ENCODE measurements around the gene FGB. TPM values are rescaled to one million over a fixed set of nuclear protein-coding genes. Genes with fewer than 3 reads are reported as not detected.

The FGB gene
- total RNA-seq, 1 experiment from 2014 or later, result 2.0 TPM

GRCh38 chr4:154610582-154610981 is 47.8 kb downstream of the FGB start:
- Histone ChIP-seq H3K9me3 (ENCODE audit: control insufficient read depth, insufficient read depth, low read depth, low read length) (no peaks in the 10 kb centered on the region), H3K27ac (ENCODE audit: low read length) (no peak overlapping the region), H3K4me1 (ENCODE audit: control insufficient read depth, insufficient read depth, low read length) (no peaks in the 10 kb centered on the region), H3K36me3 (ENCODE audit: control insufficient read depth, insufficient read depth, low read length) (no peaks in the 10 kb centered on the region), H3K4me3 (ENCODE audit: low read depth in 2 of 2, low read length in 2 of 2) (no peak overlapping the region), H3K27me3 (ENCODE audit: control insufficient read depth, insufficient read depth, low read length) (no peaks in the 10 kb centered on the region)
- intact Hi-C loops (cut with micrococcal nuclease; ENCODE audit: unreplicated experiment) (no loop called here), in situ Hi-C loops (cut with HindIII; ENCODE audit: low pct_unique_long_range_greater_than_20kb, low sequenced_read_pairs) (no loop called here)
- DNase-seq (ENCODE audit: low read depth, low spot score) (no peak), ATAC-seq (no peak)
- ChIA-PET CTCF (no interaction called here), POLR2A (no interaction called here)
- TF ChIP-seq, protein P1, sequence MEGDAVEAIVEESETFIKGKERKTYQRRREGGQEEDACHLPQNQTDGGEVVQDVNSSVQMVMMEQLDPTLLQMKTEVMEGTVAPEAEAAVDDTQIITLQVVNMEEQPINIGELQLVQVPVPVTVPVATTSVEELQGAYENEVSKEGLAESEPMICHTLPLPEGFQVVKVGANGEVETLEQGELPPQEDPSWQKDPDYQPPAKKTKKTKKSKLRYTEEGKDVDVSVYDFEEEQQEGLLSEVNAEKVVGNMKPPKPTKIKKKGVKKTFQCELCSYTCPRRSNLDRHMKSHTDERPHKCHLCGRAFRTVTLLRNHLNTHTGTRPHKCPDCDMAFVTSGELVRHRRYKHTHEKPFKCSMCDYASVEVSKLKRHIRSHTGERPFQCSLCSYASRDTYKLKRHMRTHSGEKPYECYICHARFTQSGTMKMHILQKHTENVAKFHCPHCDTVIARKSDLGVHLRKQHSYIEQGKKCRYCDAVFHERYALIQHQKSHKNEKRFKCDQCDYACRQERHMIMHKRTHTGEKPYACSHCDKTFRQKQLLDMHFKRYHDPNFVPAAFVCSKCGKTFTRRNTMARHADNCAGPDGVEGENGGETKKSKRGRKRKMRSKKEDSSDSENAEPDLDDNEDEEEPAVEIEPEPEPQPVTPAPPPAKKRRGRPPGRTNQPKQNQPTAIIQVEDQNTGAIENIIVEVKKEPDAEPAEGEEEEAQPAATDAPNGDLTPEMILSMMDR (IDR thresholded peaks at IDR 0.05), result no peak
- TF ChIP-seq SIN3A (IDR thresholded peaks at IDR 0.05; ENCODE audit: borderline replicate concordance, insufficient read depth, low read depth, low read length), result no peak
- TF ChIP-seq, protein P2, sequence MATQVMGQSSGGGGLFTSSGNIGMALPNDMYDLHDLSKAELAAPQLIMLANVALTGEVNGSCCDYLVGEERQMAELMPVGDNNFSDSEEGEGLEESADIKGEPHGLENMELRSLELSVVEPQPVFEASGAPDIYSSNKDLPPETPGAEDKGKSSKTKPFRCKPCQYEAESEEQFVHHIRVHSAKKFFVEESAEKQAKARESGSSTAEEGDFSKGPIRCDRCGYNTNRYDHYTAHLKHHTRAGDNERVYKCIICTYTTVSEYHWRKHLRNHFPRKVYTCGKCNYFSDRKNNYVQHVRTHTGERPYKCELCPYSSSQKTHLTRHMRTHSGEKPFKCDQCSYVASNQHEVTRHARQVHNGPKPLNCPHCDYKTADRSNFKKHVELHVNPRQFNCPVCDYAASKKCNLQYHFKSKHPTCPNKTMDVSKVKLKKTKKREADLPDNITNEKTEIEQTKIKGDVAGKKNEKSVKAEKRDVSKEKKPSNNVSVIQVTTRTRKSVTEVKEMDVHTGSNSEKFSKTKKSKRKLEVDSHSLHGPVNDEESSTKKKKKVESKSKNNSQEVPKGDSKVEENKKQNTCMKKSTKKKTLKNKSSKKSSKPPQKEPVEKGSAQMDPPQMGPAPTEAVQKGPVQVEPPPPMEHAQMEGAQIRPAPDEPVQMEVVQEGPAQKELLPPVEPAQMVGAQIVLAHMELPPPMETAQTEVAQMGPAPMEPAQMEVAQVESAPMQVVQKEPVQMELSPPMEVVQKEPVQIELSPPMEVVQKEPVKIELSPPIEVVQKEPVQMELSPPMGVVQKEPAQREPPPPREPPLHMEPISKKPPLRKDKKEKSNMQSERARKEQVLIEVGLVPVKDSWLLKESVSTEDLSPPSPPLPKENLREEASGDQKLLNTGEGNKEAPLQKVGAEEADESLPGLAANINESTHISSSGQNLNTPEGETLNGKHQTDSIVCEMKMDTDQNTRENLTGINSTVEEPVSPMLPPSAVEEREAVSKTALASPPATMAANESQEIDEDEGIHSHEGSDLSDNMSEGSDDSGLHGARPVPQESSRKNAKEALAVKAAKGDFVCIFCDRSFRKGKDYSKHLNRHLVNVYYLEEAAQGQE (IDR thresholded peaks at IDR 0.05; ENCODE audit: insufficient read depth in 1 of 2, low read depth in 2 of 2, low read length in 1 of 2), result no peak
- BruUV-seq (replicated peaks), result no TSS peak

- intact Hi-C loops (cut with micrococcal nuclease; ENCODE audit: unreplicated experiment) (no loop called here), in situ Hi-C loops (cut with HindIII; ENCODE audit: low pct_unique_long_range_greater_than_20kb, low sequenced_read_pairs) (no loop called here)
- DNase-seq (ENCODE audit: low read depth, low spot score), result no peak
- H3K27ac ChIP-seq (ENCODE audit: low read length), result no peak overlapping the region
- no peak overlapping the region for H3K4me3 ChIP-seq (ENCODE audit: low read depth in 2 of 2, low read length in 2 of 2)
- no peak for TF ChIP-seq TCF7L2 (IDR thresholded peaks at IDR 0.05; ENCODE audit: low read depth, low read length)
- TF ChIP-seq, protein P1 (IDR thresholded peaks at IDR 0.05), result no peak
- TF ChIP-seq, protein P2 (IDR thresholded peaks at IDR 0.05; ENCODE audit: insufficient read depth in 1 of 2, low read depth in 2 of 2, low read length in 1 of 2), result no peak
- no peak for TF ChIP-seq SIN3A (IDR thresholded peaks at IDR 0.05; ENCODE audit: borderline replicate concordance, insufficient read depth, low read depth, low read length)
- no peak for TF ChIP-seq POLR2AphosphoS5 (IDR thresholded peaks at IDR 0.05; ENCODE audit: low read depth, low read length)
- ChIA-PET POLR2A (no interaction called here), CTCF (no interaction called here)
- BruUV-seq (replicated peaks), result no TSS peak
- no peaks in the 10 kb centered on the region for H3K9me3 ChIP-seq (ENCODE audit: control insufficient read depth, insufficient read depth, low read depth, low read length)
- no peak for ATAC-seq
- H3K36me3 ChIP-seq (ENCODE audit: control insufficient read depth, insufficient read depth, low read length), result no peaks in the 10 kb centered on the region
- no peaks in the 10 kb centered on the region for H3K27me3 ChIP-seq (ENCODE audit: control insufficient read depth, insufficient read depth, low read length)
- no peaks in the 10 kb centered on the region for H3K4me1 ChIP-seq (ENCODE audit: control insufficient read depth, insufficient read depth, low read length)
These were observed 49.0 kb downstream of the FGB start for GRCh38 chr4:154611833-154612232.
